ENCODE data around the gene KRTAP12-1.

Gene KRTAP12-1

GRCh38 chr21:44711327-44712202 is 29.6 kb upstream of the KRTAP12-1 start, which contains the start of gene TSPEAR:
TSPEAR (minus strand) TSS chr21:44711572; CDS start chr21:44711514, 58 bp downstream.
- DNase-seq (ENCODE audit: low read depth), result no peak

GRCh38 chr21:44710756-44711326 is 28.9 kb upstream of the KRTAP12-1 start:
- no peak for DNase-seq (ENCODE audit: low read depth)

- no peak for DNase-seq (ENCODE audit: low read depth)
These were observed 28.3 kb upstream of the KRTAP12-1 start for GRCh38 chr21:44710294-44710665.

- DNase-seq (ENCODE audit: low read depth), result no peak
These were observed 27.7 kb upstream of the KRTAP12-1 start for GRCh38 chr21:44709426-44710293.

GRCh38 chr21:44708866-44709425 is 27.0 kb upstream of the KRTAP12-1 start:
- no peak for DNase-seq (ENCODE audit: low read depth)

- DNase-seq (ENCODE audit: low read depth), result no peak
These were observed 26.4 kb upstream of the KRTAP12-1 start for GRCh38 chr21:44708213-44708865.

- no peak for DNase-seq (ENCODE audit: low read depth)
These were observed 25.0 kb upstream of the KRTAP12-1 start for GRCh38 chr21:44706706-44707581.

- DNase-seq (ENCODE audit: low read depth), result no peak
These were observed 24.2 kb upstream of the KRTAP12-1 start for GRCh38 chr21:44706026-44706705.

- no peak for DNase-seq (ENCODE audit: low read depth)
These were observed 22.7 kb upstream of the KRTAP12-1 start for GRCh38 chr21:44704636-44705001.

- DNase-seq (ENCODE audit: low read depth), result no peak
These were observed 22.0 kb upstream of the KRTAP12-1 start for GRCh38 chr21:44703731-44704635.

GRCh38 chr21:44702973-44703730 is 21.2 kb upstream of the KRTAP12-1 start:
- DNase-seq (ENCODE audit: low read depth), result no peak

- DNase-seq (ENCODE audit: low read depth), result no peak
These were observed 20.4 kb upstream of the KRTAP12-1 start for GRCh38 chr21:44702111-44702972.

- no peak for DNase-seq (ENCODE audit: low read depth)
These were observed 19.6 kb upstream of the KRTAP12-1 start for GRCh38 chr21:44701541-44701940.

- no peak for DNase-seq (ENCODE audit: low read depth)
These were observed 19.0 kb upstream of the KRTAP12-1 start for GRCh38 chr21:44701023-44701400.

- DNase-seq (ENCODE audit: low read depth), result no peak
These were observed 18.4 kb upstream of the KRTAP12-1 start for GRCh38 chr21:44700101-44701022.

- no peak for DNase-seq (ENCODE audit: low read depth)
These were observed 17.6 kb upstream of the KRTAP12-1 start for GRCh38 chr21:44699502-44700001.

Measured in HS-27A (cell line).